GM12874 (cell line): ENCODE results near the gene PRSS53.

ENCODE experiments used
- TF ChIP-seq, protein P1 (sequence below): IDR thresholded peaks from 2 replicates; pipeline ENCODE4 v1.5.1; 2011; ENCODE audit warnings: low read depth, mild to moderate bottlenecking, control low read depth, low read length, moderate library complexity; ENCODE audit not compliant: insufficient read depth

PRSS53 gene

DNA sequence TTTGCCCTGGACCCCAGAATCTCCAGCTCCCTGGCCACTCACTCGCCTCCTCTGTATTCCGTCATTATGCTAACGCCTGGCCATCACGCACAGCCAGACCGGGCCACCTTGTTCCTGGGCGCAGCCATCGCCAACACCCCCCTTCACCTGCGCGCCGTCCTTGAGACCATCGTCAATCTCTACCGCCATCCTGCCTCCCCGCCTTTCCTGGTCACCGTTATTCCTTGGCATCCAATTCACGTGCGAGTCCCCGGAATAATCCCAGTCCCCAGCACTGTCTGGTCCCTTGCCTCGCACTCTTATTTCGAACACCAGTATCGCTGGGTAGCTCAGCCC is 5.3 kb upstream of the PRSS53 start:
- TF ChIP-seq, protein P1, sequence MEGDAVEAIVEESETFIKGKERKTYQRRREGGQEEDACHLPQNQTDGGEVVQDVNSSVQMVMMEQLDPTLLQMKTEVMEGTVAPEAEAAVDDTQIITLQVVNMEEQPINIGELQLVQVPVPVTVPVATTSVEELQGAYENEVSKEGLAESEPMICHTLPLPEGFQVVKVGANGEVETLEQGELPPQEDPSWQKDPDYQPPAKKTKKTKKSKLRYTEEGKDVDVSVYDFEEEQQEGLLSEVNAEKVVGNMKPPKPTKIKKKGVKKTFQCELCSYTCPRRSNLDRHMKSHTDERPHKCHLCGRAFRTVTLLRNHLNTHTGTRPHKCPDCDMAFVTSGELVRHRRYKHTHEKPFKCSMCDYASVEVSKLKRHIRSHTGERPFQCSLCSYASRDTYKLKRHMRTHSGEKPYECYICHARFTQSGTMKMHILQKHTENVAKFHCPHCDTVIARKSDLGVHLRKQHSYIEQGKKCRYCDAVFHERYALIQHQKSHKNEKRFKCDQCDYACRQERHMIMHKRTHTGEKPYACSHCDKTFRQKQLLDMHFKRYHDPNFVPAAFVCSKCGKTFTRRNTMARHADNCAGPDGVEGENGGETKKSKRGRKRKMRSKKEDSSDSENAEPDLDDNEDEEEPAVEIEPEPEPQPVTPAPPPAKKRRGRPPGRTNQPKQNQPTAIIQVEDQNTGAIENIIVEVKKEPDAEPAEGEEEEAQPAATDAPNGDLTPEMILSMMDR: no peak

DNA sequence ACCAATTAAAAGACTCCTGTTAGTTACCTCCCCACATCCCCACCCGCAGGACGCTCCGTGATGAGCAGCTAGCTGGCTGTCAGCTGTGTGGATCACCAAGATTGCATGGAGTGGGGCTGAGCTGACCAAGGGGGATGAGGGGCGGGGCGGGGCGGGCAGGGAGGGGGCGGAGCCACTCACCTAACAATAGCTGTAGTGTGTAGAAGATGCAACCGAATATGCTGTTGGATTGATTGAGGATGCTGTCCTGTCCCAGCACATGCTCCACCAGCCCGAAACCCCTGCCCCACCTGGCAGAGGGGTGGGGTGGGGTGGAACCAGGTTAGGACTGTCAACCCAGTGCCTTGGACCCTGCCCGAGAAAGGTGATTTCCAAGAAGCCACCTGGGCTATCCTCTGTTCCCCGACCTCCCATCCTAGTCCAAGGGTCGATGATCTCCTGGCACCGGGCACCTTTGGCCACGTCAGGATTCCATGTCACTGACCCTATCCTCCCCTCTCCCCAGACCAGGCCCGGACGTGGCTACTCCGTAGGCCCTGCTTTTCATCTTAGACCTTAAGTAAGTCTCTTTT is 4.5 kb upstream of the PRSS53 start:
- TF ChIP-seq, protein P1: no peak

DNA sequence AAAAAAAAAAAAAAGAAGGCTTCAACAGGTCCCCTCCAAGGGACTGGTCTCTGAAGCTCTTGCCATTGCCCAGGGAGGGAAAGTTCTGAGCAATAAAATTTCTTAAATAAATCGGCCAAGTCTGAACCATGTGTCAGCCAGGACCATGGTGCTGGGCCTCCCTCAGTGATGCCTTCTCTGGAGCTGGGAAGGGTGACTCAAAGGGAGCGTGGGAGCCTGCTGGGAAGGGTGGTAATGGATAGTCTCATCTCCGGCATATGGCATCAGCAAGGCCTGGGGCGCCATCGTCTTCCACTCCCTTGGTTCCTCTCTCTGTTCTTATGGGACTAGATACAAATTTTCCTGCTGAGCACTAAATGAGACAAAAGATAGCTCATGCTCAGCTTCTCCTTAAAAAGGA is 3.6 kb upstream of the PRSS53 start:
- TF ChIP-seq, protein P1: no peak

DNA sequence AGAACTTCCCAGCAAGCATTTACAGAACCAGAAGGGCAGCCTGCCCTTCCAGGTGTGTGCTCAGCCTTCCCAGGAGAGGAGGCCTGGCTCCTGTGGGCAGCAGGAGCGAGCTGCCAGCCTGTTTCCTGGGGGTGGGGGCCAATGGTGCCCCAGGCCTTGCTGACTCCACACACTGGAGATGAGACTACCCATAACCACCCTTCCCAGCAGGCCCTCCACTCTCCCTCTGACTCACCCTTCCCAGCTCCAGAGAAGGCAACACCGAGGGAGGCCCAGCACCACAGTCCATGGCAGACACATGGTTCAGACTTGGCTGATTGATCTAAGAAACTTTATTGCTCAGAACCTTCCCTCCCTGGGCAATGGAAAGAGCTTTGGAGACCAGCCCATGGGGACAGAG is 1.8 kb upstream of the PRSS53 start:
- TF ChIP-seq, protein P1: no peak

DNA sequence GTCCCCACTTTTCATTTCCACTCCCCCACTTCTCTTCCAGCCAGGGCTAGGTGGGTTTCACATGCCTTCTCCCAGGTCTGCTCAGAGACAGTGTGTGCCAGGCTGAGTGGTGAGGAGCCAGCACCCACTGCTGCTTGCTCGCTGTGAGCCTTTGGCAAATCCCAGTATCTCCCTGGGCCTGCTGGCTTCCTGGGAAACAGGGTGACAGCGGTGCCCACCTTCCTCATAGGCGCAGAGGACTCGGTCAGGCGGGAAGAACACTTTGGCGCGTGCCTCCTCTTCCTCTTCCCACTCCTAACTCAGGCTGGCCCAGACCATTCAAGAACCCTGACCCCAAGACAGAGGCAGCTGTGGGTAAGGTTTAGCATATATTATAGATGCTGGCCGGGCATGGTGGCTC is 456 bp upstream of the PRSS53 start:
- TF ChIP-seq, protein P1: no peak

DNA sequence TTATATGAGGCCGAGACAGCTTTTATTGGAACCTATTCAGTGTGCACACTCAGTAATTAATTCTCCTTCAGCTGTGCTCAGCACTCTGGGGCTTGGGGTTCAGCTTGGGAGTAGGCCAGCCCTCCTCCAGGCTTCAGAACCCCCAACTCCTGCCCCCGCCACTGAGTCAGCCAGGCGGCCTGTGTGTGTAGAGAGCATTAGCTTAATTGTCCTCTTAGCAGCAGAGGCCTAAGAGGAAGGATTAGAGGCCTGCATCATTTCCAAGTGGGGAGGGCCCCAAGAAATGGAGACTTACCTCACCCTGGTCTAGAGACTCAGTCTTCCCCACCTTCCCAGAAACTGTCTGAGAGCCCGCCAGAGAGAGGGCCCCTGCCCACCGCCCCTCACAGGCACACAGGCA is 772 bp downstream of the PRSS53 start:
- TF ChIP-seq, protein P1: no peak

DNA sequence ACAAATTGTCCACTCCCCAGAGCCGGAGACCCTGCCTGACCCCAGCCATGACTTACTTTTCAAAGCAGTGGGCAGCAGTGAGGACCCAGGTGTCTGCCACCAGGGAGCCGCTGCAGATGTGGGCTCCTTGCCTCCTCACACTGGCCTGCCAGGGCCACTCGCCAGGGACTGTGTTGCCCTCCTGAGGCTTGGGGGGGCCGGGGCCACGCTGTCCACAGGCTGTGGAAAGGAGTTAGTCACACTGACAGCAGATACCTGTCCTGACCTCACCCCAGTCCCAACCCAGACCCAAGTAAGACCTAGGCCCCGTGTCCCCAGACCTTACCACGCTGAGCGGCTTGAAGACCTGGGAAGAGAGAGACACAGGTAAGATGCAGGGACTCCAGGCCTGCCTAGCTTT is 1.3 kb downstream of the PRSS53 start:
- TF ChIP-seq, protein P1: no peak

DNA sequence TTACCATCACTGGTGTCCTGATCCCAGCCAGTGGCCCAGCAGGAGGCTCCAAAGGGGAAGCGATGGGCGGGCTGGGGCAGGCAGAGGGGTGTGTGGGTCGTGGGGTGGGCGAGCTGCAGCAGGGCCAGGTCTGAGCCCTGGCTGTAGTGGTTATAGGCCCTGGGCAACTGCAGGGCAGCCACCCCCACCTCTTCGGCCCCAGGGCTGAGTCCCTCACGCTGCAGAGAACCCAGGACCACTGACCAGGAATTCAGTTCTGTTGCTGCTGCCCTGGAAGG is 2.2 kb downstream of the PRSS53 start:
- TF ChIP-seq, protein P1: no peak
